Dermis blood vessel endothelial cell (primary cell): ENCODE data around the gene DPP3. TPM values are rescaled to one million over a fixed set of nuclear protein-coding genes. Genes with fewer than 3 reads are reported as not detected.

ENCODE experiments used
- total RNA-seq: library from RNA; depleted of rRNA; stranded (reverse); fragments of >200 nt; gene quantifications from 2 replicates; pipeline ENCODE4 v1.2.3, GENCODE V29; 2014

DPP3 gene
- total RNA-seq, 1 donor from 2014 or later: 50.5 TPM

Other genes starting within 250 kb of the DPP3 start
- 18.0 and 18.5 TPM in 2 replicates for gene KLC2, start 222.7 kb upstream of the DPP3 start, total RNA-seq
- 77.8 and 196 TPM in 2 replicates for gene RAB1B, start 211.8 kb upstream of the DPP3 start, total RNA-seq
- not detected in 2 replicates for gene CNIH2, start 202.3 kb upstream of the DPP3 start, total RNA-seq
- gene YIF1A, start 191.3 kb upstream of the DPP3 start, total RNA-seq: 111 and 159 TPM in 2 replicates
- gene TMEM151A, start 188.5 kb upstream of the DPP3 start, total RNA-seq: not detected in 2 replicates
- gene CD248, start 163.4 kb upstream of the DPP3 start, total RNA-seq: 0.23 and 0.68 TPM in 2 replicates
- gene RIN1, start 144.0 kb upstream of the DPP3 start, total RNA-seq: 4.8 and 6.7 TPM in 2 replicates
- 65.7 and 71.8 TPM in 2 replicates for gene BRMS1, start 135.3 kb upstream of the DPP3 start, total RNA-seq
- 25.8 and 28.1 TPM in 2 replicates for gene B4GAT1, start 132.8 kb upstream of the DPP3 start, total RNA-seq
- 1.2 and 2.3 TPM in 2 replicates for gene SLC29A2, start 108.7 kb upstream of the DPP3 start, total RNA-seq
- not detected in 2 replicates for gene NPAS4, start 59.4 kb upstream of the DPP3 start, total RNA-seq
- 40.7 and 61.1 TPM in 2 replicates for gene MRPL11, start 41.6 kb upstream of the DPP3 start, total RNA-seq
- 3.7 and 4.9 TPM in 2 replicates for gene PELI3, start 13.5 kb upstream of the DPP3 start, total RNA-seq
- 28.6 and 36.8 TPM in 2 replicates for gene BBS1, start 30.2 kb downstream of the DPP3 start, total RNA-seq
- 26.2 and 33.0 TPM in 2 replicates for gene ZDHHC24, start 65.6 kb downstream of the DPP3 start, total RNA-seq
- under 0.01 and 0.14 TPM in 2 replicates for gene ACTN3, start 66.5 kb downstream of the DPP3 start, total RNA-seq
- 27.8 and 63.5 TPM in 2 replicates for gene CTSF, start 88.2 kb downstream of the DPP3 start, total RNA-seq
- gene CCDC87, start 112.6 kb downstream of the DPP3 start, total RNA-seq: 0.17 and 0.28 TPM in 2 replicates
- gene CCS, start 112.8 kb downstream of the DPP3 start, total RNA-seq: 27.2 and 33.5 TPM in 2 replicates
- gene RBM14, start 136.2 kb downstream of the DPP3 start, total RNA-seq: 29.3 and 44.7 TPM in 2 replicates
- gene RBM4, start 158.3 kb downstream of the DPP3 start, total RNA-seq: 125 and 157 TPM in 2 replicates
- 24.2 and 28.4 TPM in 2 replicates for gene RBM4B, start 197.5 kb downstream of the DPP3 start, total RNA-seq
- 36.8 and 50.4 TPM in 2 replicates for gene SPTBN2, start 248.8 kb downstream of the DPP3 start, total RNA-seq